NCI-H187 (cell line): ENCODE measurements around the gene IKBIP.
"Not testable (repeated sequence)": the region's sequence is repeated elsewhere in the genome, so short reads cannot be mapped to it uniquely, and the experiment has no call there.

Experiments used
- DNase-seq, 2 experiments: peaks; one replicate each; lab custom pipeline; 2025; lab: John Stamatoyannopoulos, UW

IKBIP gene

GRCh38 chr12:98635657-98636323 lies 8.8 kb downstream of the IKBIP start:
- peak; percentile 73 to 80 for DNase-seq

- DNase-seq: no peak
Measured at GRCh38 chr12:98618952-98619351, 25.6 kb downstream of the IKBIP start.

GRCh38 chr12:98612696-98613334 lies 31.8 kb downstream of the IKBIP start:
- DNase-seq: no peak

GRCh38 chr12:98610596-98610995 lies 34.0 kb downstream of the IKBIP start:
- no peak for DNase-seq

GRCh38 chr12:98606359-98606988 lies 38.1 kb downstream of the IKBIP start:
- DNase-seq: no peak

GRCh38 chr12:98601924-98602323 lies 42.7 kb downstream of the IKBIP start:
- DNase-seq: no peak

- not testable (repeated sequence) for DNase-seq
Measured at GRCh38 chr12:98597313-98597712, 47.3 kb downstream of the IKBIP start.

- DNase-seq: no peak
Measured at GRCh38 chr12:98595243-98595988, 49.2 kb downstream of the IKBIP start.

- DNase-seq: no peak
Measured at GRCh38 chr12:98594050-98594835, 50.3 kb downstream of the IKBIP start.

GRCh38 chr12:98593351-98594049 lies 51.1 kb downstream of the IKBIP start, which contains the start of gene SLC25A3:
Gene SLC25A3 (plus strand): TSS chr12:98593686. CDS start chr12:98593979, 293 bp downstream.
- DNase-seq: peak; percentile 98

- peak in 1 of 2 experiments; percentile 76 for DNase-seq
Measured at GRCh38 chr12:98592825-98593322, 51.7 kb downstream of the IKBIP start.

- DNase-seq: no peak
Measured at GRCh38 chr12:98591209-98591608, 53.4 kb downstream of the IKBIP start.

GRCh38 chr12:98587084-98587483 lies 57.5 kb downstream of the IKBIP start:
- DNase-seq: peak; percentile 84 to 89

- DNase-seq: no peak
Measured at GRCh38 chr12:98582093-98582492, 62.5 kb downstream of the IKBIP start.

- no peak for DNase-seq
Measured at GRCh38 chr12:98581101-98581500, 63.5 kb downstream of the IKBIP start.

- no peak for DNase-seq
Measured at GRCh38 chr12:98580695-98581094, 63.9 kb downstream of the IKBIP start.

- DNase-seq: no peak
Measured at GRCh38 chr12:98579835-98580234, 64.8 kb downstream of the IKBIP start.

- DNase-seq: no peak
Measured at GRCh38 chr12:98579347-98579746, 65.2 kb downstream of the IKBIP start.

- DNase-seq: no peak
Measured at GRCh38 chr12:98578821-98579220, 65.8 kb downstream of the IKBIP start.

- DNase-seq: no peak
Measured at GRCh38 chr12:98578392-98578791, 66.2 kb downstream of the IKBIP start.

GRCh38 chr12:98576795-98577194 lies 67.8 kb downstream of the IKBIP start:
- DNase-seq: not testable (repeated sequence)
